ENCODE results near the gene ADGRG6.

- TF ChIP-seq HDGF (IDR thresholded peaks at IDR 0.05; ENCODE audit: borderline replicate concordance) (no peak), ARNT (IDR thresholded peaks at IDR 0.05) (no peak), FOXM1 (IDR thresholded peaks at IDR 0.05; ENCODE audit: borderline replicate concordance) (no peak)
These were observed 30.3 kb upstream of the ADGRG6 start for GRCh38 chr6:142271476-142271875.

Data from HEK293T (cell line).